MCF 10A (cell line): ENCODE results near the gene TPST1. TPM values are rescaled to one million over a fixed set of nuclear protein-coding genes. Genes with fewer than 3 reads are reported as not detected.

Source experiments
- BruUV-seq: library from RNA; stranded (reverse); fragments of 400-500 nt; replicated peaks from 2 replicates; lab custom pipeline; 2021; lab: Mats Ljungman, UMichigan
- CTCF ChIA-PET: fragments of 300-600 bp; sonication (Branson Sonifier 250); formaldehyde crosslinking; extraction: SDS; loops from one replicate; lab custom pipeline; 2021; ENCODE audit warnings: antibody characterized with exemption, inconsistent platforms; lab: Yijun Ruan, JAX
- POLR2A ChIA-PET: fragments of 300-600, 350-650 bp; sonication (Branson Sonifier 250); formaldehyde crosslinking; extraction: SDS; loops from one replicate; lab custom pipeline; 2020; ENCODE audit warnings: antibody characterized with exemption, inconsistent platforms; lab: Yijun Ruan, JAX
- DNase-seq: peaks from one replicate; pipeline ENCODE4 v3.0.0-alpha.2; 2018; ENCODE audit not compliant: unreplicated experiment
- H3K27ac Mint-ChIP-seq: one replicate; pipeline ENCODE4 v1.8.0; 2022; ENCODE audit warnings: mild to moderate bottlenecking, low read depth, mixed read lengths; ENCODE audit not compliant: unreplicated experiment
- H3K27me3 Mint-ChIP-seq: one replicate; pipeline ENCODE4 v1.8.0; 2022; ENCODE audit warnings: mixed read lengths; ENCODE audit not compliant: insufficient read depth, unreplicated experiment
- H3K36me3 Mint-ChIP-seq: one replicate; pipeline ENCODE4 v1.8.0; 2022; ENCODE audit warnings: mild to moderate bottlenecking, moderate library complexity, mixed read lengths; ENCODE audit not compliant: insufficient read depth, unreplicated experiment
- H3K4me1 Mint-ChIP-seq: one replicate; pipeline ENCODE4 v1.8.0; 2022; ENCODE audit warnings: mixed read lengths; ENCODE audit not compliant: insufficient read depth, unreplicated experiment
- H3K4me3 Mint-ChIP-seq: one replicate; pipeline ENCODE4 v1.8.0; 2022; ENCODE audit warnings: mild to moderate bottlenecking, moderate library complexity, mixed read lengths; ENCODE audit not compliant: unreplicated experiment
- H3K9me3 Mint-ChIP-seq: one replicate; pipeline ENCODE4 v1.8.0; 2022; ENCODE audit warnings: mixed read lengths; ENCODE audit not compliant: unreplicated experiment
- intact Hi-C: fragments of 100-400 bp; cut with micrococcal nuclease; formaldehyde crosslinking; loops from 2 replicates; pipeline ENCODE4 v1.14.1; 2022
- total RNA-seq: library from RNA; stranded (reverse); gene quantifications from 2 replicates; pipeline ENCODE4 v1.2.3, GENCODE V29; 2022
- TF ChIP-seq, protein P1 (sequence below): fragments of 200-600 bp; IDR thresholded peaks from one replicate; pipeline ENCODE4 v1.8.0; 2022; ENCODE audit warnings: antibody characterized with exemption, mild to moderate bottlenecking; ENCODE audit not compliant: unreplicated experiment

Gene TPST1
- total RNA-seq, 1 experiment from 2014 or later: 3.2 TPM

DNA sequence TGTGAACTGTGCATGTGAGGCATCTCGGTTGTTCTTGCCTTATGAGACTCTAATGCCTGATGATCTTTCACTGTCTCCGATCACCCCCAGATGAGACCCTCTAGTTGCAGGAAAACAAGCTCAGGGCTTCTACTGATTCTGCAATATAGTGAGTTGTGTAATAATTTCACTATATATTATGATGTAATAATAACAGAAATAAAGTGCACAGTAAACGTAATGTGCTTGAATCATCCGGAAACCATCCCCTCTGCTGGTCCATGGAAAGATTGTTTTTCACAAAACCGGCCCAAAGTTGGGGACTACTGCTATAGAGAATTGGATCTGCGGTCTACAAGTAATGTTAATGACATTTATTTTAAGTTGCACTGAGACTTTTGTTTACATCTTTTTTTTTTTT is 126.7 kb downstream of the TPST1 start:
- no peak for DNase-seq
- CTCF ChIA-PET: no interaction called here
- BruUV-seq: no TSS peak
- TF ChIP-seq, protein P1, sequence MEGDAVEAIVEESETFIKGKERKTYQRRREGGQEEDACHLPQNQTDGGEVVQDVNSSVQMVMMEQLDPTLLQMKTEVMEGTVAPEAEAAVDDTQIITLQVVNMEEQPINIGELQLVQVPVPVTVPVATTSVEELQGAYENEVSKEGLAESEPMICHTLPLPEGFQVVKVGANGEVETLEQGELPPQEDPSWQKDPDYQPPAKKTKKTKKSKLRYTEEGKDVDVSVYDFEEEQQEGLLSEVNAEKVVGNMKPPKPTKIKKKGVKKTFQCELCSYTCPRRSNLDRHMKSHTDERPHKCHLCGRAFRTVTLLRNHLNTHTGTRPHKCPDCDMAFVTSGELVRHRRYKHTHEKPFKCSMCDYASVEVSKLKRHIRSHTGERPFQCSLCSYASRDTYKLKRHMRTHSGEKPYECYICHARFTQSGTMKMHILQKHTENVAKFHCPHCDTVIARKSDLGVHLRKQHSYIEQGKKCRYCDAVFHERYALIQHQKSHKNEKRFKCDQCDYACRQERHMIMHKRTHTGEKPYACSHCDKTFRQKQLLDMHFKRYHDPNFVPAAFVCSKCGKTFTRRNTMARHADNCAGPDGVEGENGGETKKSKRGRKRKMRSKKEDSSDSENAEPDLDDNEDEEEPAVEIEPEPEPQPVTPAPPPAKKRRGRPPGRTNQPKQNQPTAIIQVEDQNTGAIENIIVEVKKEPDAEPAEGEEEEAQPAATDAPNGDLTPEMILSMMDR: no peak
- Mint-ChIP-seq H3K4me3 (no peak overlapping the region), H3K36me3 (no peaks in the 10 kb centered on the region), H3K9me3 (no peaks in the 10 kb centered on the region), H3K27ac (no peak overlapping the region), H3K4me1 (peaks cover under 1% of the 10 kb centered on the region), H3K27me3 (no peaks in the 10 kb centered on the region)
- POLR2A ChIA-PET: interaction anchor here (0.6 kb wide), 1 partner anchor 127 kb away, joined by 3 read pairs; no protein-coding TSS in a partner anchor
- intact Hi-C loops: no loop called here

GRCh38 chr7:66333443-66333842 is 128.3 kb downstream of the TPST1 start:
- no peak for DNase-seq
- ChIA-PET POLR2A (interaction anchor here (0.8 kb wide), 1 partner anchor 20 kb away, joined by 3 read pairs; no protein-coding TSS in a partner anchor), CTCF (interaction anchor here (0.7 kb wide), 1 partner anchor 48 kb away, joined by 3 read pairs; no protein-coding TSS in a partner anchor)
- TF ChIP-seq, protein P1: no peak
- no peak overlapping the region for H3K4me3 Mint-ChIP-seq
- no peaks in the 10 kb centered on the region for H3K4me1 Mint-ChIP-seq
- no peaks in the 10 kb centered on the region for H3K9me3 Mint-ChIP-seq
- intact Hi-C loops: no loop called here
- H3K27me3 Mint-ChIP-seq: no peaks in the 10 kb centered on the region
- H3K27ac Mint-ChIP-seq: no peak overlapping the region
- no TSS peak for BruUV-seq
- H3K36me3 Mint-ChIP-seq: no peaks in the 10 kb centered on the region

DNA sequence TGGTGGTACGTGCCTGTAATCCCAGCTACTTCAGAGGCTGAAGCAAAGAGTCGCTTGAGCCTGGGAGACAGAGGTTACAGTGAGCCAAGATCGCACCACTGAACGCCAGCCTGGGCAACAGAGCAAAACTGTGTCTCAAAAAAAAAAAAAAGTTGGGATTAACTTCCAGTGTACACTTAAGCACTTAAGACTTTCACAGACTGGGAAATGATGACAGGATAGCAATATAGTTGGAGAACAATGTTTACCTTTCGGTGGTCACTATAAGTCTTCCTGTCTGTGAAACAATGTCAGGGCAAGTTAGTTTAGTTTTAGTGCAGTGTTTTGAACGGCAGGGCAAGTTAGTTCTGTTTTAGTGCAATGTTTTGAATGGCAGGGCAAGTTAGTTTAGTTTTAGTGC is 130.2 kb downstream of the TPST1 start:
- BruUV-seq: no TSS peak
- Mint-ChIP-seq H3K27me3 (no peaks in the 10 kb centered on the region), H3K27ac (no peak overlapping the region), H3K4me1 (no peaks in the 10 kb centered on the region), H3K9me3 (no peaks in the 10 kb centered on the region), H3K36me3 (no peaks in the 10 kb centered on the region), H3K4me3 (no peak overlapping the region)
- intact Hi-C loops: no loop called here
- DNase-seq: no peak
- ChIA-PET POLR2A (interaction anchor here (1.1 kb wide), 1 partner anchor 13 kb away, joined by 3 read pairs; no protein-coding TSS in a partner anchor), CTCF (interaction anchor here (0.6 kb wide), 1 partner anchor 722 kb away, joined by 3 read pairs; no protein-coding TSS in a partner anchor)
- TF ChIP-seq, protein P1: no peak

DNA sequence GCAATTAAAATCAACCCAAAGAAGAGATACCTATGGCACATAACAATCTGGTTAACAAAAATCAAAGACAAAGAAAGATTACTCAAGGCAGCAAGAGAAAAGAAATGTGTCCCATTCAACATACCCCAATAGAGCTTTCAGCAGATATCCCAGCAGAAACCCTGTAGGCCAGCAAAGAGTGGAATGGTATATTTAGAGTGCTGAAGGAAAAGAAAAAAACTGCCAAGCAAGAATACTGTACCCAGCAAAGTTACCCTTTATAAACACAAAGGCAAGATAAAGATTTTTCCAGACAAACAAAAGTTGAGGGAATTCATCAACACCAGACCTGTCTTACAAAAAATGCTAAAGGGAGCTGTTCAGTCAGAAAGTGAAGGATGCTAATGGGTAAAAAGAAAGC is 131.6 kb downstream of the TPST1 start:
- TF ChIP-seq, protein P1: no peak
- Mint-ChIP-seq H3K36me3 (no peaks in the 10 kb centered on the region), H3K4me3 (no peak overlapping the region), H3K27ac (no peak overlapping the region), H3K27me3 (no peaks in the 10 kb centered on the region), H3K9me3 (no peaks in the 10 kb centered on the region), H3K4me1 (no peaks in the 10 kb centered on the region)
- ChIA-PET CTCF (interaction anchor here (0.5 to 0.7 kb wide), 2 partner anchors 20 to 306 kb away, joined by 3 to 4 read pairs; no protein-coding TSS in a partner anchor), POLR2A (no interaction called here)
- intact Hi-C loops: no loop called here
- BruUV-seq: no TSS peak
- no peak for DNase-seq
